HG03103 (cell line): ENCODE results near the gene FAM204A.
A peak's percentile ranks its signal among the peaks of the same experiment; 100 is the strongest.

Experiments used
- ATAC-seq: cut with Tn5 transposase; IDR thresholded peaks from one replicate; pipeline ENCODE4 v1.9.1; 2021; ENCODE audit warnings: low read depth; ENCODE audit not compliant: unreplicated experiment

The FAM204A gene

GRCh38 chr10:118341791-118342637, at the start of gene FAM204A:
Gene FAM204A, minus strand, starts transcription at chr10:118342324. Its CDS starts 5,909 bp downstream, at chr10:118336415.
- ATAC-seq: peak; percentile 100

- no peak for ATAC-seq
Measured at GRCh38 chr10:118383699-118384098, 41.6 kb upstream of the FAM204A start.

- no peak for ATAC-seq
Measured at GRCh38 chr10:118383063-118383689, 41.1 kb upstream of the FAM204A start.

- no peak for ATAC-seq
Measured at GRCh38 chr10:118374404-118374803, 32.3 kb upstream of the FAM204A start.

- no peak for ATAC-seq
Measured at GRCh38 chr10:118373786-118374185, 31.7 kb upstream of the FAM204A start.

GRCh38 chr10:118370499-118370898, 28.4 kb upstream of the FAM204A start:
- ATAC-seq: no peak

- no peak for ATAC-seq
Measured at GRCh38 chr10:118369641-118370205, 27.6 kb upstream of the FAM204A start.

- ATAC-seq: no peak
Measured at GRCh38 chr10:118365702-118366101, 23.6 kb upstream of the FAM204A start.

GRCh38 chr10:118362103-118362502, 20.0 kb upstream of the FAM204A start:
- ATAC-seq: no peak

- no peak for ATAC-seq
Measured at GRCh38 chr10:118358327-118358726, 16.2 kb upstream of the FAM204A start.

- ATAC-seq: no peak
Measured at GRCh38 chr10:118357841-118358240, 15.7 kb upstream of the FAM204A start.

GRCh38 chr10:118356628-118357027, 14.5 kb upstream of the FAM204A start:
- no peak for ATAC-seq

GRCh38 chr10:118355234-118355633, 13.1 kb upstream of the FAM204A start:
- no peak for ATAC-seq

- no peak for ATAC-seq
Measured at GRCh38 chr10:118349235-118349634, 7.1 kb upstream of the FAM204A start.

- no peak for ATAC-seq
Measured at GRCh38 chr10:118343549-118343948, 1.4 kb upstream of the FAM204A start.

- no peak for ATAC-seq
Measured at GRCh38 chr10:118343115-118343514, 991 bp upstream of the FAM204A start.

- no peak for ATAC-seq
Measured at GRCh38 chr10:118342638-118343020, 505 bp upstream of the FAM204A start.

GRCh38 chr10:118340486-118340885, 1.6 kb downstream of the FAM204A start:
- ATAC-seq: no peak

- no peak for ATAC-seq
Measured at GRCh38 chr10:118339111-118339510, 3.0 kb downstream of the FAM204A start.

GRCh38 chr10:118337356-118337755, 4.8 kb downstream of the FAM204A start:
- ATAC-seq: no peak

- ATAC-seq: no peak
Measured at GRCh38 chr10:118333871-118334270, 8.3 kb downstream of the FAM204A start.
